GM18951 (cell line): ENCODE data around the gene DOCK6.

ENCODE experiments used
- POLR2A ChIP-seq: IDR thresholded peaks from 4 replicates; pipeline ENCODE4 v1.6.1; 2011; ENCODE audit warnings: mild to moderate bottlenecking; ENCODE audit not compliant: insufficient read length, insufficient read depth; ENCODE audit errors: extremely low read depth
- in situ Hi-C: fragments of 300-500 bp; cut with MboI; formaldehyde crosslinking; loops from one replicate; pipeline ENCODE4 v1.12.0; 2022; ENCODE audit warnings: low sequenced_read_pairs, mixed read lengths, inconsistent platforms; ENCODE audit not compliant: unreplicated experiment

The DOCK6 gene

DNA sequence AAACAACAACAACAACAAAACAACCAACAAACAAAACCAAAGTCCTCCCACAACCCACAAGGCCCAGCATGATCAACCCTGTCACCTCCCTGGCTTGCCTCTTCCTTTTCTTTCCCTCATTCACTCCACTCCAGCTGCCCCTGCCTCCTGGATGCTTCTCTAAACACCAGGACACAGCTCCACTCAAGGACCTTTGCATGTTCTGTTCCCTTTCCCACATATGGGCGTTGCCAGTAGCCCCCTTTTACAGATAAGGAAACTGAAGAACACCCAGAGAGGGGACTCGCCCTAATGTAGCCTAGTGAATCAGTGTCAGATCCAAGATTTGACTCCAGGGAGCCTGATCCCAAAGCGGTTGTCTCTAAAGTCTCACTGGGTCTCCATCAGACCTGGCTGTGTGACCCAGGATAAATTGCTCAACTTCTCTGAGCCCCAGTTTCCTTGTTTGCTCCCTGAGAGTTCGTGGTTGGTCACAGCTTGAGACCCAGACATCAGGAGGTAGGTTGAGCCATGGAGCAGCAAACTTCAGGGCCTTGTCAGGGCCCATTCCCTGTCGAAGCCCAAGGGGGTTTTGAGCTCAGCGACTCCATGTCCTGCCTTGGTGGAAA lies 3.0 kb upstream of the DOCK6 start:
- in situ Hi-C loops = no loop called here
- TF ChIP-seq POLR2A = no peak

DNA sequence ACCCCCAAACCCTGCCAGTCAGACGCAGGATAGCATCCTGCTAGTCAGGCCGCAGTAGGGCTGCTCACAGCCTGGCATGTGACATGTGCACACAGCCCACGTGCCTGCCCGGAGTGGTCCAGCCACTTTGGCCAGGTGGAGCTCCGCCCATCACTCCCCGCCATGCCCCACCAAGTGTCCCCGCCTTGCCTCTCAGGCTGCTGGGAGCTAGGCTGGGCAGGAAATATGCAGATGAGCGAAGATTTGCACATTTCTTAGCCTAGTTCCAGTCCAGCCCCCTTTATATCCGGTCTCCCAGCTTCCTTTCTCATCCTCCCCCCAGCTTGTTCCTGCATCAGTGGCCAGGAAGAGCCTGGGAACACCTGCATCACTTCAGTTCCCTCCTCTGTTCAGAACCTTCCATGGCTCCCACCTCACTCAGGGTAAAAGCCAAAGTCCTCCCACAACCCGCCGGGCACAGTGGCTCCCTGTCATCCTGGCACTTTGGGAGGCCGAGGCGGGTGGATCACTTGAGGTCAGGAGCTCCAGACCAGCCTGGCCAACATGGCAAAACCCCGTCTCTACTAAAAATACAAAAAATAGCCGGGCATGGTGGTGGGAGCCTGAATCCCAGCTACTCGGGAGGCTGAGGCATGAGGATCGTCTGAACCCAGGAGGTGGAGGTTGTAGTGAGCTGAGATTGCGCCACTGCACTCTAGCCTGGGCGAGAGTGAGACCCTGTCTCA lies 2.3 kb upstream of the DOCK6 start:
- in situ Hi-C loops = no loop called here
- TF ChIP-seq POLR2A = no peak

DNA sequence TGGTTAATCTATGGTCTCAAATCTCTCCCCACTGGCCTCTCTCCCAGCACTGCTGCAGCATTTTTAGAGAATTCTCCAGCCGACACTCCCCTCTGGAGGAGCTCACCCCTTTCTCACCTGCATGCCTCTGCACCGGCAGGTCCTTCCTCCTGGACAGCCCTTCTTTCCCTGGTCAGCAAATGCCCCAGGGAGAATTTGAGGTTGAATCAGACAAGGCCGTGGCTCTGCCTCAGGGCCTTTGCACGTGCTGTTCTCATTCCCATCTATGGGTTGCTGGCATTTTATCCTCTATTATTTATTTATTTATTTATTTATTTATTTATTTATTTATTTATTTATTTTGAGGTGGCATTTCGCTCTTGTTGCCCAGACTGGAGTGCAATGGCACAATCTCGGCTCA lies 1.4 kb upstream of the DOCK6 start:
- in situ Hi-C loops = no loop called here
- TF ChIP-seq POLR2A = no peak

DNA sequence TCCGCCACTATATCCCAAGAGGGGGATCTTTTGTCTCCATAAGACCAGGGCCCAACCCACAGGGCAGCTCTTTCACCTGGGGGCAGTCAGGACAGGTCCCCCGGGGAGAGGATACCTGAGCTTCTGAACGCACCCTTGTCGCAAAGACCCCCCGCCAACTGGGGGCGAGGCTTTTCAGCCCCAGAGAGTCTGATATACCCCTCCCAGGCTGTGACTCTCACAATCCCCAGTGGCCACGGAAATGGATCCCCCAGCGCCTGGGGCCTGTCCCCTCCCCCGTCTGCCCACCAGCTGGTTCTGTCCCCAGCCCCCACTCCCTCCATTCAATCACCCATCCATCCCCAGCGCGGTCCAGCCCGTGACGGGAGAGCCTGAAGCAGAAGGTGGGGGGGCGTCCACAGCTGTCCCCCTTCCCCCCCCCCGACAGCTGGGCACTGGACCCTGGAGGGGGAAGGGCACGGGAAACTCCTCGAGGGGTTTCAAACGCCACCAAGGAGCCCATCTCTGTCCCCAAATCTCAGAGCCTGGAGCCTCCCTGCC lies 823 bp downstream of the DOCK6 start:
- in situ Hi-C loops = no loop called here
- no peak for TF ChIP-seq POLR2A

DNA sequence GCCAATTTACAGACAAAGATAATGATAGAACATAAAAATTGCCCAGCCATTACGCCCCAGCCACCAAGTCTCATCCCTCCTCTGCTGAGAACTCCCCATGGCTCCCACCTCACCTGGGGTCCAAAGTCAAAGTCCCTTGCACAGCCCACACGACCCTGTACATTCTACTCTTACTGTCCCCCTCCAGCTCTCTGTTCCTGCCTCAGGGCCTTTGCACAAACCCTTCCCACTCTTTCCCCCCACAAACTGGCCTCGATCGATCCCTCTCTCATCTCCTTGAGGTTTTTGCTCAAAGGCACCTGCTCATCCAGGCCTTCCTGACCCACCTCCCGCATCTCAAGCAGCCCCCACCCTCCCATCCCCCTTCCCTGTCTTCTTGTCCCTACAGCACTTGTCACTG lies 1.3 kb downstream of the DOCK6 start:
- in situ Hi-C loops = no loop called here
- no peak for TF ChIP-seq POLR2A

DNA sequence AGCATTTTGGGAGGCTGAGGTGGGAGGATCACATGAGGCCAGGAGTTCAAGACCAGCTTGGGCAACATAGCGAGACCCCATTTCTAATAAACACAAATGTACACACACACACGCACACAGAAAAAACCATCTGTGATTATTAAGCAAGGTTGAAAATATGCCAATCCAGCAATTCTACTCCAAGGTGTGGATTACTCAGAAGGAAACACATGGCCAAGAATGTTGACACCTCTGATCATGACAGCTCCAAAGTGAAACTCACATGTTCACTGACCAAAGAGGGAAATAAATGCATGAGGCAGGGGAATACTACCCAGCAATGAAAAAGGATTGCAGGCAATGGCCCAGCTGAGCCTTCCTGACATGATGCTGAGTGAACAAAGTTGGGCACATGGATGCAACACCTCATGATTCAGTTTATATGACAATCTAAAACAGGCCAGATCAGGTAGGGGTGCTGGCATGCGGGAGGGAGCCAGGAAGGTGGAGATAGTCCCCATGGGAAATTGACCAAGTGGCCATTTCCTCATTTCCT lies 4.4 kb downstream of the DOCK6 start:
- TF ChIP-seq POLR2A = no peak
- in situ Hi-C loops = no loop called here

DNA sequence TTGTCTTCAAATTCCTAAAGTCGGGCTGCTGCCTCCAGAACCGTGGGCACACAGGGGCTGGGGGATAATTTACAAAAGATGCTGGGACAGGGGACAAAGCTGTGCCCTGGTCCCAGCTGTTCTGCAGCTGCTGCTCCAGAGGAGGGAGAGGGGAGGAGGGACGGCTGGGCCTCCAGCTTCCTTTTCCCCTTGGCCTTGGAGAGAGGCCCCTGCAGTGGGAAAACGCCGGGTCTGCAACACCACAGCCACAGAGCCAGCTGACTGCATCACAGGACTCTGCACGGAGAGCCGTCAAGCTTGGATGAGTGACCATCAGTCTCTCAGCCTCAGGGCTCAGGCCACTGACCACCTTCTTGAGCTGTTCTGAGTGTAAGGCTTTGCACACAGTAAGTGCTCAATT lies 6.1 kb downstream of the DOCK6 start:
- in situ Hi-C loops = no loop called here
- no peak for TF ChIP-seq POLR2A

DNA sequence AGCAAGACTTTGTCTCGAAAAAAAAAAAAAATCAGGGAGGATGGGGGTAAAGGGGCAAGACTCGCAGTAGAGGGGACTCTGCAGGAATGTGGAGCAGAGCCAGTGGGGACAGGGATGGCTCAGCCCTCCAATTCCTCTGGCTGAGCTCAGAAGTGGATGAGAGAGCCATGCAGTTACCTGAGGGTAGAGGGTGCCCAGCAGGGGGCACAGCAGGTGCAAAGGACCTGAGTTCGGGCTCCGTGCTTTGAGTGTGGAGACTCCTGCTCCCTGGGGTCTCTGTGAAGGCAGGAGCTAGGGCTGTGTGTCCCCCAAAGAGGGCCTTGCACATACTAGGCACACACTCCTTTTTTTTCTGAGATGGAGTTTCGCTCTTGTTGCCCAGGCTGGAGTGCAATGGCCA lies 7.7 kb downstream of the DOCK6 start:
- TF ChIP-seq POLR2A = no peak
- in situ Hi-C loops = no loop called here

DNA sequence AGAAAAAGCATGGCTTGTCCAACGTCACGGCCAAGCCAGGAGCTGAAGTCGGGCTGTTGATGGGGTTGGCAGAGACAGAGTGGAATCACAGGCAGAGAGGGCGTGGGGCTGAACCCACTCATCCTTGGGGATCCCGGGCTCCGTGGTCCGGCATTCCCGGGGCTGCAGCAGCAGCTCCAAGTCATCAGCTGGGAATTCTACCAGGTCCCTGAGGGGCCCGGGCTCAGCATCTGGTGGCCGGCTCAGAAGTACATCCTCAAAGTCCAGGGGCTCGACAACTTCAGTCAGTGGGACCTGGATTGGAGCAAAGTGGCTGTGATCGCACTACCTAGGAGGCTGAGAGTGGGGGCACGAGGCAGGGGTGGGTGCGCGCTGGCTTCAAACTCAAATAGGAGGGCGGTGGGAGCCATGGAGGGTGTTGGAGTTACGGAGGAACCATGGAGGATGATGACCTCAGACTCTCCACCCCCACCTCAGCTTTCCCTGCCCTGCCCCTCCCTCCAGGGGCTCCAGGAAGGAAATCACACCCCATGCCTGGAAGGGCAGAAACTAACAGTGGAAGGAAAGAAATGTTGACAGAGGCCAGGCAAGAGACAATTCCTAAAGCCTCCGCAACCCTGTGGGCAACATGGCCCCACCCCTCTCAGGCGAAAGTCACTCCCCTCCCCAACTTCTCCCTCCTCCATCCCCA lies 9.5 kb downstream of the DOCK6 start:
- in situ Hi-C loops = no loop called here
- TF ChIP-seq POLR2A = no peak

DNA sequence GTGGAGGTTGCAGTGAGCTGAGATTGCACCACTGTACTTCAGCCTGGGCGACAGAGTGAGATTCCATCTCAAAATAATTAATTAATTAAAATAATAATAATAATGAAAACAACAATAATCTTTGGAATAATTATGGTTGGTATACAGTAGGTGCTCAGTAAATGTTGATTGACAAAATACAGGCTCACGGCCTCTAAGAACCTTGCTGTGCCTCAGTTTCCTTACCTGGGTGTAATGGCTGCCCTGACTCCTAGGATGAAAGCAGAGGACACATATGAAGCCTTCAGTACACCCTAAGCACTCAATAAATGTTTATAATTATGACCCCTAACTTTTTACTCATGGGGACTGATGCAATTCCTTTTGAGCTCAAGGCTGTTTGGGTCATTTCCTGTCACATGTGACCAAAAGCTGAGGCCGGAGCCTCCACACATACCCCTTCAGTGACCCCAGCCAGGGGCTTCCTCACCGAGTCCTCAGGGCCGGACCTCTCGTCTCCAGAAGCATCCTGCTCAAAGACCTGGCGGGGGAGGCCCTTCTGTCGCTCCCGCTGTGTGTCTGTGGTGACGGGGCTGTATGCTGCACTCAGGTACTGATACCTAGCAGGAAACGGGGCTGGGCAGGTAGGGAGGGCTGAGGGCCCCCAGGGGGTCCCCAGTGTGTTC lies 10.5 kb downstream of the DOCK6 start:
- in situ Hi-C loops = no loop called here
- TF ChIP-seq POLR2A = no peak

DNA sequence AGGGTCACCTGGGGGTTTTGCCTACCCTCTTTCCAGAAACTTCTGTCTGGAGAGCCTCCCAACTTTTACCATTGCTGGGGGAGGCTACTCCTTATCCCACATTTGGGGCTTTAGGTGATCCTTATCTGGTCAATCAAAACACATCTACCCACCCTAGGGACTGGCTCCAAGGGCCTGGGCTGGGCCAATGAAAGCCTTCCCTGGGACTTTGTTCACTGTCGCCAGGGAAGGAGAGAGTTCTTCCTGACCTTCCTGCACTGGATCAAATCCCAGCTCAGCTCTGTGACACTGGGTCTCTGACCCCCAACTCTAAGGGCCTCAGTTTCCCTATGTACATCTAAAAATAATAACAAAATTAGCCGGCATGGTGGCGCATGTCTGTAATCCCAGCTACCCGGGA lies 11.1 kb downstream of the DOCK6 start:
- no peak for TF ChIP-seq POLR2A
- in situ Hi-C loops = no loop called here

DNA sequence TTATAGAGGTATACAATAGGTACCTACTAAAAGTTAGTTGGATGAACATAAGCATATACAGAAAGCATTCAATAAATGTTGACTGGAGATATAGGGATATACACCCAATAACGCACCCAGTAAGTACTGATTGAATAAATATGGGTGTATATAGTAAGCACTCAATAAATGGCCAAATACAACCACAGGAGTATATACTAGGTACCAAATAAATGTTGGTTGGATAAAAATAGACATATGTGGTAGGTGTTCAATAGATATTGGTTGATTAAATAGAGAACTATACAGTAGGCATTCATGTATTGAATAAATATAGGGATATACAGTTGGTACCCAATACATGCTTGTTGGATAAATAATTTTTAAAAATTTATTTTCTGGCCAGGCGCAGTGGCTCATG lies 13.5 kb downstream of the DOCK6 start:
- TF ChIP-seq POLR2A = no peak
- in situ Hi-C loops = no loop called here

DNA sequence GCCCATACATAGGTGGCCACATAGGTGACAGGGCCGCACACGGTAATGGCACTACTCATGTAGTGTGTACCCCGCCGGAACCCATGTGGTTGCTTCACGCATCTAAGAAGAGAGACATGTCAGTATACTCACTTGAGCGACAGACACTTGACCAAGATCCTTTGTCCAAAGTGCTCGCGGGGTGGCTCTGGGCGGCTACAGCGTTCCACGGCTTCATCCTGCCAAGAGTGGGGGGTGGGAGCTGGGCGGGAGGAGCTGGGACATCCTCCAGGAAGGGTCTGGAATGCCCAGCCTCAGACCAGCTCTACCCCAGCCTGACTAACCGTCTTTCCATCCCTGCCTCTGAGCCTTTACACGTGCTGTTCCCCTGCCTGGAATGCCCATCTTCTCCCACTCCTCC lies 14.4 kb downstream of the DOCK6 start:
- TF ChIP-seq POLR2A = no peak
- in situ Hi-C loops = no loop called here

DNA sequence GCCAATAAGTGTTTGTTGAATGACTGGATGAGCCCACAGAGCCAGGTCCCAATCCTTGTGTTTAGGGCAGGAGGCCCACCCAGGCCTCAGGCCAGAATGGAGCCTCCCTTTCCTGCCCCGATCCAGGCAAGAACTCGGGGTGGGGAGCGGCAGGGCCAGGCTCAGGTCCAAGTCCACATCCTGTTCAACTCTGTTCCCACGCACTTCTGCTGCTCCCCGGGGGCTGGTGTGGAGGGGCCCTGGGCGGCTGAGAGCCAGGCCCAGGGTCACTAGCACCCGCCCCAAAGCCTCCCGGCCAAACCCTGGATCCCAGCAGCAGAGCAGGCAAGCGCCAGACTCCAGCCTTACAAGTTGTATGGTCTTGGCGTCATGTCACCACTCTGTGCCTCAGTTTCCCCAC lies 14.9 kb downstream of the DOCK6 start:
- in situ Hi-C loops = no loop called here
- TF ChIP-seq POLR2A = no peak

DNA sequence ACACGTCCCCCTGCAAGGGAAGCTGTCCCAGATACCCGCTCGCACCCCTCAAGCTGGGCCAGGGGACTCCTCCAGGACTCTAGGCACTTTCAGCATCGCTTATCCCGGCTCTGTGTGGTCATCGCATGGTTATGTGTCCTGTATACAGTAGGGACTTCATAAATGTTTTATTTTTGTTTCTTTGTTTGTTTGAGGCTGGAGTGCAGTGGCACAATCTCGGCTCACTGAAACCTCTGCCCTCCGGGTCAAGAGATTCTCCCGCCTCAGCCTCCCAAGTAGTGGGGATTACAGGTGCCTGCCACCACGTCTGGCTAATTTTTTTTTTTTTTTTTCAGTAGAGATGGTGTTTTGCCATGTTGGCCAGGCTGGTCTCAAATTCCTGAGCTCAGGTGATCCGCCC lies 15.4 kb downstream of the DOCK6 start:
- in situ Hi-C loops = no loop called here
- TF ChIP-seq POLR2A = no peak
